ENCODE measurements around the gene MUC21. TPM values are rescaled to one million over a fixed set of nuclear protein-coding genes. Genes with fewer than 3 reads are reported as not detected.
A peak's percentile ranks its signal among the peaks of the same experiment; 100 is the strongest.
"Not testable (repeated sequence)": the region's sequence is repeated elsewhere in the genome, so short reads cannot be mapped to it uniquely, and the experiment has no call there.

The MUC21 gene
- total RNA-seq, 1 experiment from 2014 or later: not detected

- DNase-seq (ENCODE audit: low read depth): peak; percentile 92
These were observed 24.2 kb downstream of the MUC21 start for GRCh38 chr6:31007694-31008093.

- no peak for DNase-seq (ENCODE audit: low read depth)
These were observed 24.6 kb downstream of the MUC21 start for GRCh38 chr6:31008165-31008564.

GRCh38 chr6:31009731-31010130, 26.2 kb downstream of the MUC21 start:
- DNase-seq (ENCODE audit: low read depth): no peak

- peak; percentile 58 for DNase-seq (ENCODE audit: low read depth)
These were observed 27.0 kb downstream of the MUC21 start, which contains the start of gene MUC22 for GRCh38 chr6:31010393-31011060. TSS of gene MUC22 (plus strand) at chr6:31010474. CDS start at chr6:31010707, 233 bp downstream.

GRCh38 chr6:31011153-31011552, 27.6 kb downstream of the MUC21 start:
- DNase-seq (ENCODE audit: low read depth): no peak

DNA sequence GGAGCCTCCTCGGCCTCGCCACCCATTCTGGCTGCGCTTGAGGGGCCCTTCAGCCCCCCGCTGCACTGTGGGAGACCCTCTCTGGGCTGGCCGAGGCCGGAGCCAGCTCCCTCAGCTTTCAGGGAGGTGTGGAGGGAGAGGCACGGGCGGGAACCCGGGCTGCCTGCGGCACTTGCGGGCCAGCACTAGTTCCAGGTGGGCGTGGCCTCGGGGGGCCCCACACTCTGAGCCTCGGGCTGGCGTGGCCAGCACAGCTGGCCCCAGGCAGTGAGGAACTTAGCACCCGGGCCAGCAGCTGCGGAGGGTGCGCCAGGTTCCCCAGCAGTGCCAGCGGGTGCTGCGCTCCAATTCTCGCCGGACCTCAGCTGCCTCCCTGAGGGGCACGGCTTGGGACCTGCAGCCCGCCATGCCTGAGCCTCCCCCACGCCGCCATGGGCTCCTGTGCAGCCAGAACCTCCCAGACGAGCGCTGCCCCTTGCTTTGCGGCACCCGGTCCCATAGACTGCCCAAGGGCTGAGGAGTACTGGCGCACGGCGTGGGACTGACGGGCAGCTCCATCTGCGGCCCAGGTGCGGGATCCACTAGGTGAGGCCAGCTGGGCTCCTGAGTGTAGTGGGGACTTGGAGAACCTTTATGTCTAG, 33.3 kb downstream of the MUC21 start:
- no peak for DNase-seq (ENCODE audit: low read depth)

- DNase-seq (ENCODE audit: low read depth): not testable (repeated sequence)
These were observed 33.9 kb downstream of the MUC21 start for GRCh38 chr6:31017436-31017835.

GRCh38 chr6:31020057-31020456, 36.5 kb downstream of the MUC21 start:
- DNase-seq (ENCODE audit: low read depth): no peak

DNA sequence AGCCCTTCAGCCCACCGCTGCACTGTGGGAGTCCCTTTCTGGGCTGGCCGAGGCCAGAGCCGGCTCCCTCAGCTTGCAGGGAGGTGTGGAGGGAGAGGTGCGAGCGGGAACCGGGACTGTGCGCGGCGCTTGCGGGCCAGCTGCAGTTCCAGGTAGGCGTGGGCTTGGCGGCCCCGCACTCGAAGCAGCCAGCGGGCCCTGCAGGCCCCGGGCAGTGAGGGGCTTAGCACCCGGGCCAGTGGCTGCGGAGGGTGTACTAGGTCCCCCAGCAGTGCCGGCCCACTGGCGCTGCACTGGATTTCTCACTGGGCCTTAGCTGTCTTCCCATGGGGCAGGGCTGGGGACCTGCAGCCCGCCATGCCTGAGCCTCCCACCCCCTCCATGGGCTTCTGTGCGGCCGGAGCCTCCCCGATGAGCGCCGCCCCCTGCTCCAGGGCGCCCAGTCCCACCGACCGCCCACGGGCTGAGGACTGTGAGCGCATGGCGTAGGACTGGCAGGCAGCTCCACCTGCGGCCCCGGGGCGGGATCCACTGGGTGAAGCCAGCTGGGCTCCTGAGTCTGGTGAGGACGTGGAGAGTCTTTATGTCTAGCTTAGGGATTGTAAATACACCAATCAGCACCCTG, 37.2 kb downstream of the MUC21 start:
- not testable (repeated sequence) for DNase-seq (ENCODE audit: low read depth)

GRCh38 chr6:31021705-31022531, 38.4 kb downstream of the MUC21 start:
- peak; percentile 52 for DNase-seq (ENCODE audit: low read depth)

DNA sequence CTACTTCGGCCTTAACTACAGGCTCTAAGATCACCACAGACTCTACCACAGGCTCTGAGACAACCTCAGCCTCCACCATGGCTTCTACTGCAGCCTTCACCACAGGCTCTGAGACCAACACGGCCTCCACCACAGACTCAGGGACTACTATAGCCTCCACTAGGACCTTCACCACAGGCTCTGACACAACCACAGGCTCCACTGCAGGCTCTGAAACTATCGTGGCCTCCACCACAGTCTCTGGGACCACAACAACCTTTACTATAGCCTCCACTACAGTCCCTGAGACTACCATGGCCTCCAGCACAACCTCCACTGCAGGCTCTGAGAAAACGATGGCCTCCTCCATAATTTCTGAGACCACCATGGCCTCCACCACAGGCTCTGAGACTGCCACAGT, 42.1 kb downstream of the MUC21 start:
- DNase-seq (ENCODE audit: low read depth): no peak

DNA sequence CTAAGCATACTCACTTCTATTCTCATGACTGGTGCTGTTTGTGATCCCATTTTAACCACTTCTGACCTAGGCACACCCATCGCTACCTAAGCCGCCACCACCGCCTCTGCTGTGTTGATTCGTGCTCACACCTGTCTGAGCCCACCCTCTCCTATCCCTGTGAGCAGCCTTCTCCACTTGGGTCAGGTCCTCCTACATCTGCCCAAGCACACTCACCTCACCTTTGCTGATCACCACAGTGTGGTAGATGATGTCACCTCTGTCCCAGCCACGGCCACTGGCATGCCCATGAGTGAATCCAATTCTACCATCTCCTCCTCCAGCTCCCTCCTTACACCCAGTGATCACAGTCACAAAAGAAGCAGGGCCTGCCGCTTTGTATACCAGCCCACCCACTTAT, 47.6 kb downstream of the MUC21 start:
- DNase-seq (ENCODE audit: low read depth): no peak

GRCh38 chr6:31033075-31033474, 49.6 kb downstream of the MUC21 start:
- no peak for DNase-seq (ENCODE audit: low read depth)

DNA sequence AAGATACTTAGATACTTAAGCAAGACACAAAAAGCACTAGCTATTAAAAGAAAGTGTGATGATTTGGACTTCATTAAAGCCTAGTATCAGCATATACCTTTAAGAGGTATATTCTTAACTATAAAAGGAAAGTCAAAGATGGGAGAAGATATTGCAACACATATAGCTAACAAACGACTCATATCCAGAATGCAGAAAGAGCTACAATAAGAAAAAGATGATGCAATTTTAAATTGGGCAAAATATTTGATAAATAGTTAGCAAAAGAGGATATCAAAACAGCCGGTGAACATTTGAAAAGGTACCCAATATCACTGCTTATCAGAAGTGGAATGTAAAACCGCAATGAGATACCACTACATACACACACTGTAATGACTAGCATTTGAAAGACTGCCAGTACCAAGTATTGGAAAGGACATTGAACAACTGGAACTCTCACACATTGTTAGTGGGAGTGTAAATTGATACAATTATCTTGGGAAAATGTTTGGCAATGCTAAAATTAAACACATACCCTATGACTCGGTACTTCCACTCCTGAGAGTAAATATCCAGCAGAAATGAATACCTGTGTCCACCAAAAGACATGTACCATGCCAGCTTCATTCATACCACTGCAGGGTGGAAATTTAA, 52.5 kb downstream of the MUC21 start:
- DNase-seq (ENCODE audit: low read depth): no peak

DNA sequence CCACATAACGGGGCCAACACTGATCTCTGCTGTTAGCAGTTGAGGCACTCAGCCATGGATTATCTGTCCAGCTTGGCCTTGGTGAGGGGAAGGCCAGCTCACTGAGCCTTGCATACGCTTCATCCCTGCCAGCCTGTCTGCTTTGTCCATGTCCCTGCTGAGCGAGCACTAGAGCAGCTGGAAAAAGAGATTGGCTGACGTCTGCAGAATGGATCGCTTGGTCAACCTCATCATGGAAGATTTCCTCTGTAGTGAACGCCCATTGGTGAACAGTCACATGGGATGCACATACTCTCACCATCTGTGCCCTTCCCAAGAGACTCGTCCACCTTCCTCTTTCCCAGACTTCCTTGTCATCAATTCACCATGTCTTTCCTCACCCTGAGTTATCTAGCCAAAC, 53.7 kb downstream of the MUC21 start:
- DNase-seq (ENCODE audit: low read depth): no peak

DNA sequence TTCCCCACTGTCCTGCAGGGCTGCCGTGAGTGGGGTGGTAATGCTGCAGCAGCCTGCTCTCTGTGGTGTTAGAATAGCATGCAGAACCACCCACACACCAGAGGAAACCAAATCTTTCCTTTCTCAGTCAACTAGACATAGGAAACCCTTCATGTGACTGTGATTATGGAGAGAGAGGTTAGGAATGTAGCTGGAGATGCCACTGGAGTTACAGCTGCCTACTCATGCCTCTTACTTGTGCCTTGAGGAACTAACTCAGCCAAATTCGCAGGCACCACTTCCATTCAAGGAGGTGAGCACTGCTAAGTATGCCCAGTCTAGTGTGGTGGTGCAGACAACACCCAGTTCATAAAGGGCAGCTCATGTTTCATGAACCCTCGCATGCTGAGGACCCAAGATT, 54.2 kb downstream of the MUC21 start:
- peak; percentile 21 for DNase-seq (ENCODE audit: low read depth)

DNA sequence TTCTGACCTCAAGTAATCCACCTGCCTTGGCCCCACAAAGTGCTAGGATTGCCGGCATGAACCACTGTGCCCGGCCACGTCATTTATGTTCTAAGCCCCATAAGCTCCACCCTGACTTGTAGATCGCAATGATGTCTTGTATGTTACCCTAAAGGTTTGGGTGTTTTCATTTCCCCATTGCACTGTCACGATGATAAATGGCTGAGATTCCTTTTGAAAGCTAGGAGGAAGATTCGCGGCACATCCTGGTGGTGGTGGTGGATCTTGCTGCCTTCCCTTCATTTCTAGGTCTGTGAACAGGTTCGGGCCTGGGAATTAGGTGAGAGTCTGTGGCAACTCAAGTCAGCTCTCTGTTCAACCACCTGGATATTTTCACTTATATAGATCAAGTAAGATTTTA, 55.0 kb downstream of the MUC21 start:
- no peak for DNase-seq (ENCODE audit: low read depth)
